SK-MEL-5 (cell line): ENCODE measurements around the gene ARHGAP24. TPM values are rescaled to one million over a fixed set of nuclear protein-coding genes. Genes with fewer than 3 reads are reported as not detected.
"Not testable (repeated sequence)": the region's sequence is repeated elsewhere in the genome, so short reads cannot be mapped to it uniquely, and the experiment has no call there.

Source experiments
- DNase-seq: peaks from one replicate; pipeline ENCODE4 v3.0.0-alpha.2; 2016; ENCODE audit warnings: low read depth, low spot score
- in situ Hi-C: cut with HindIII; loops from 2 replicates; pipeline ENCODE4 v1.10.0; 2016; ENCODE audit warnings: low sequenced_read_pairs, high pct_unique_total_duplicates, low pct_unique_long_range_greater_than_20kb
- total RNA-seq: library from RNA; depleted of rRNA; stranded (reverse); fragments of >200 nt; shearing (Covaris generic); gene quantifications from 2 replicates; pipeline ENCODE4 v1.2.3, GENCODE V29; 2014

ARHGAP24 gene
- total RNA-seq, 1 experiment from 2014 or later, result 10.1 TPM

DNA sequence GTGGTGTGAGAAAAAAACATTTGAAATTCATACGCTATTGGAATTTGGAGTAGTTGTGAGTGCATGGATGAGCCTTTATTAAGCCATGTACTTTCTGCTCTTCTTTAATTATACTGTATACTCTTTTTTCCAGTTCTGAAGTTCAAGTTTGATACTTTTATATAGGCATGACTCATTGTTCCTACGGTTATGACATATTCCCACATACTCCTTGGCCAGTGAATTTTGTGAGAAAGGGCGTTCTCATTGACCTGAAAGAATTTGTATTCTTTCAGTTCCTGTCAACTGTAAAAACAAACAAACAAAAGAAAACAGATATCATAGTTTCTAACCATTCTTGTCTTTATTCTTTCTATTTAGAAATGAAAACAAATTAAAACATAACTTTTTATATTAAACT lies 477.6 kb downstream of the ARHGAP24 start:
- no peak for DNase-seq
- in situ Hi-C loops, result no loop called here

- DNase-seq, result no peak
Measured at GRCh38 chr4:85952972-85953650, 478.2 kb downstream of the ARHGAP24 start.

DNA sequence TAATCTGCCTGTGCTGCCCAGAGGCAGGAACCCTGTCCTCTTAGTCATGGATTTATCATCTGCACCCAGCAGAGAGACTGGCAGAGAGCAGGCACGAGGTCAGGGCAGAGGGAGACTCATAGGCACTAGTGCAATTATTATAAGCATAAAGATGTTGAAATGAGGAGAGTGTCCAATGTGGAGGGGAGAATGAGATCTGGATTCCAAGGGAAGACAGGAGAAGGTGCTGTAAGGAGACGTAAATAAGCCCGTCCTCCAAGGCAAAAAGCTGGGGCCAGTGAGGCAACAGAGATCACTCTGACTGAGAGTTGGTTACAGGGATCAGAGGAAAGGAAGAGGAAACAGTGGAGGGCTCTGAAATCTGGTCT lies 478.7 kb downstream of the ARHGAP24 start:
- no peak for DNase-seq
- in situ Hi-C loops, result no loop called here

More at GRCh38 chr4:85952972-85953650, 478.2 kb downstream of the ARHGAP24 start:
- in situ Hi-C loops, result no loop called here

- no peak for DNase-seq
- in situ Hi-C loops, result no loop called here
Measured at GRCh38 chr4:85955620-85956292, 480.8 kb downstream of the ARHGAP24 start.

GRCh38 chr4:85956293-85956945 lies 481.5 kb downstream of the ARHGAP24 start:
- in situ Hi-C loops, result no loop called here

DNA sequence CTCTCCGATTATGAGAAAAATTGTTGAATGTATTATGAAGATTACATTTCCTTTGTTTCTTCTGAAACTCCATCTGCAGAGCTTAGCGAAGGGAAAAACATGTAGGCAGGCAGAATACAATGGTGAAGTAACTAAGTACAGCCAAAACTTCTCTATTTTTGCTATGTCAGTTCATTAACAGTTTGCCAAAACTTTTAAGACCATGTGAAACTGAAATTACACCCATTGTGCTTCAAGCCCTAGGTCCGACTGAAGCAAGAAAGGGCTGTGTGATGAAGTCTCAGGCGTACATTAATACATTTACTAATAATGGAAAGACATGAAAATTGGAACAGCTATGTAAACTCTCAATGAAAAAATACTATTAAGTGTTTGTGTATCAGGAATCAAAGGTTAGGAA lies 486.9 kb downstream of the ARHGAP24 start:
- in situ Hi-C loops, result no loop called here

More at GRCh38 chr4:85956293-85956945, 481.5 kb downstream of the ARHGAP24 start:
- DNase-seq, result no peak

GRCh38 chr4:85963231-85963630 lies 488.3 kb downstream of the ARHGAP24 start:
- in situ Hi-C loops, result no loop called here

More for the DNA sequence above, 486.9 kb downstream of the ARHGAP24 start:
- no peak for DNase-seq

GRCh38 chr4:85964298-85964697 lies 489.3 kb downstream of the ARHGAP24 start:
- in situ Hi-C loops, result no loop called here
- DNase-seq, result peak; percentile 29

More at GRCh38 chr4:85963231-85963630, 488.3 kb downstream of the ARHGAP24 start:
- DNase-seq, result no peak

DNA sequence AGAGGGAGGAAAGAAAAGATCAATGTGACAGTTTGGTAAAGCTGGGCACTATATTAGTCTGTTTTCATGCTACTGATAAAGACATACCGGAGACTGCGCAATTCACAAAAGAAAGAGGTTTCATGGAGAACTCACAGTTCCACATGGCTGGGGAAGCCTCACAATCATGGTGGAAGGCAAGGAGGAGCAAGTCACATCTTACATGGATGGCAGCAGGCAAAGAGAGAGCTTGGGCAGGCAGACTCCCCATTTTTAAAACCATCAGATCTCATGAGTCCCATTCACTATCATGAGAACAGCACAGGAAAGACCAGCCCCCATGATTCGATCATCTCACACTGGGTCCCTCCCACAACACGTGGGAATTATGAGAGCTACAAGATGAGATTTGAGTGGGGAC lies 490.1 kb downstream of the ARHGAP24 start:
- DNase-seq, in situ Hi-C loops: not testable (repeated sequence)

GRCh38 chr4:85965529-85965928 lies 490.6 kb downstream of the ARHGAP24 start:
- DNase-seq, result no peak
- in situ Hi-C loops, result no loop called here

DNA sequence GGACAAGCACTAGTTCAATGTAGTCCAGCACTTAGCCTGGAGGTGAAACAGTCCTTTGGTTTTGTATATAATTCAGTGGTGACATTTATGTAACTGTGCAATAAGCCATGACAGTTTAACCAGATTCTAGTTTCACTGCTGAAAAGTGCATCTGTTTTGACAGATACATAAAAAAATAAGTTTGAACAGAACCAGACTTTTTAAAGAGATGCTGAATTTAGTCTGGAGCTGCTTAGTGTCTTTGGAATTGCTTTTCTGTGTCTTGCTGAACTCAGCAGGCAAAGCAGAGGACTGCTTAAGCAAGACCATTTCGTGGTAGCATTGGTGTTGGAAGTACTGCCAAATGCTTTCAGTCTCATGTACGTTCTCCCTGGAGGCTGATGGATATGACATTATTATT lies 491.4 kb downstream of the ARHGAP24 start:
- DNase-seq, result no peak
- in situ Hi-C loops, result no loop called here

GRCh38 chr4:85967872-85968271 lies 492.9 kb downstream of the ARHGAP24 start:
- DNase-seq, result no peak
- in situ Hi-C loops, result no loop called here

DNA sequence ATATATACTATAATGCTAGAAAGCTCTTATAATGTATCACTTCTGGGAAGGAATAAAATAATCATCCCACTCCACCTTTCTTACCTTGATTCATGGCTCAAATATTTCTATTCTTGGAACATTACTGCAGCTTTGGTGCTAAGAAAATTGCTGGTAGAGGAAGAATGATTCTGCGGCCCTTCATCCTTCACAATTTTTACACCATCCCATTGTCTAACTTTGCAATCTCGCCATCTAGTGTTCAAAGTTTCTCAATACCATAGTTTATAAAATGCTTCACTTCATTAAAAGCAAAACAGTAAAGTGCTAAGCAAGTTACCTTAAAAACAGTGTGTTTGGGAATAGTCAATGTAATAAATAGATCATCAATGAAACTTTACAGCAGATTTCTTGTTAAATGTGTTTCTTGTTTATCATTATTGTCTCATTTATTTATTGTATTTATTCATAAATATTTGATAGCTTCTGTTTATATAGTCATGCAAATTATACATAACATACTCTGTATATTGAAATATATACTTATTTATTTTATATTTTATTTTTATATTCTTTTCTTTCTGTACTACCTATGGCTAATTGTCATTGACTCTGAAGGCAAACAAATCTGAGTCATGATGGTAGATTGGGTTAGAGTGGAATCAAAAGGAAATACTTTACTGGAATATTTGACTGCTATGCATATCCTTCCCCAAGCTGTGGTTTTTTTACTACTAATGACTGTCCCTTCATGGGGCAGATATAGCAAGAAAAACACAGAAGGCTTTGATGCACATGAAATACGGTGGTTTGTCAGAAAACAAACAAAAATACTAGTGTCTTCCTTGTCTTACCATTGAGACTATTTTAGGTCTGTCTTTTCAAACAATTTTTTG lies 494.2 kb downstream of the ARHGAP24 start:
- in situ Hi-C loops, result no loop called here
- peak; percentile 65 for DNase-seq

DNA sequence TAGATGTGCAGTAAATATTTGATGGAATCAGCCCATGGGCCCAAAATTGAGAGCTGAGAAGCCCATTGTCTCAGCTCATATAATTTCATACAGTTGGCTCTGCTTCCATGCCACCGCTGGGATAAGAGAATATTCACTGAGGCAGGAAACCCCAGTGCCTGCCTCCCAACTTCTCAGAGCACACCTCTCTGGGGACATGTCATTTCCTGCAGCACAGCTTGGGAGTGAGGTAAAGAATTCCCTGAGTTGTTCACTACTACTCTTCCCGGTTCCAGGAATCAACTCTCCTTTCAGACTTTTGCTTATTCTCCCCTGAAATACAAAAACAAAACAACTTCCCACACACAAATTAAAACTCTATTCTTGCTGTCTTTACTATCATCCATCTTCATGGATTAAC lies 495.6 kb downstream of the ARHGAP24 start:
- in situ Hi-C loops, result no loop called here
- peak; percentile 32 for DNase-seq

DNA sequence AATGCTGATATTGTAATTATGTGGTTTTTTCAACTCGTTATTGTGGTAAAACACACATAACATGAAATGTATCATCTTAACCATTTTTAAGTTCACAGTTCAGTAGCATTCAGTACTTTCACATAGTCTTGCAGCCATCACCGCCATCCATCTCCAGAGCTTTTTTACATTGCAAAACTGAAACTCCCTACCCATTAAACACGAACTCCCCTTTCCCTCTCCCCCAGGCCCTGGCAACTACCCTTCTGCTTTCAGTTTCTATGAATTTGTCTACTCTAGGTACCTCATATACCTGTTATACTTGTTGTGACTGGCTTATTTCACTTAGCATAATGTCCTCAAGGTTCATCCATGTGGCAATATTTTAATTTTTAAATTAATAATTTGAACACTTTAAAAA lies 504.3 kb downstream of the ARHGAP24 start:
- no peak for DNase-seq
- in situ Hi-C loops, result no loop called here

GRCh38 chr4:85986266-85986665 lies 511.3 kb downstream of the ARHGAP24 start:
- DNase-seq, result no peak
- in situ Hi-C loops, result no loop called here

- in situ Hi-C loops, result no loop called here
- DNase-seq, result no peak
Measured at GRCh38 chr4:85993641-85994040, 518.7 kb downstream of the ARHGAP24 start.

- in situ Hi-C loops, result no loop called here
- no peak for DNase-seq
Measured at GRCh38 chr4:85994576-85994975, 519.6 kb downstream of the ARHGAP24 start.
